Endothelial cell of umbilical vein (primary cell): ENCODE measurements around the gene PKD1. TPM values are rescaled to one million over a fixed set of nuclear protein-coding genes. Genes with fewer than 3 reads are reported as not detected.

Experiments used
- BruUV-seq: library from RNA; stranded (reverse); fragments of 400-500 nt; replicated peaks from 2 replicates; lab custom pipeline; 2021; lab: Mats Ljungman, UMichigan
- CTCF ChIA-PET: fragments of 300-600, 350-600 bp; sonication (Branson Sonifier 250); formaldehyde crosslinking; loops from one replicate; lab custom pipeline; 2021; ENCODE audit warnings: antibody characterized with exemption, inconsistent platforms; lab: Charles Lee
- POLR2A ChIA-PET: fragments of 300-600, 350-600 bp; sonication (Branson Sonifier 250); formaldehyde crosslinking; loops from one replicate; lab custom pipeline; 2021; ENCODE audit warnings: antibody characterized with exemption, inconsistent platforms; lab: Charles Lee
- DNase-seq: peaks from one replicate; pipeline ENCODE4 v3.0.0-alpha.2; 2011; ENCODE audit warnings: low read depth, low spot score
- FAIRE-seq: peaks from 2 replicates; lab custom pipeline; 2011; peaks lifted over from hg19 to GRCh38; lab: Jason Lieb, UNC
- H2AFZ ChIP-seq: 2 replicates; pipeline ENCODE4 v1.6.0; 2012; ENCODE audit warnings: low read depth, low read length, control low read depth, inconsistent platforms
- H3K27ac ChIP-seq: 2 replicates; pipeline ENCODE4 v1.5.1; 2011; ENCODE audit warnings: low read depth, mild to moderate bottlenecking, control low read depth, low read length, moderate library complexity; ENCODE audit not compliant: insufficient read depth
- H3K27me3 ChIP-seq, 2 experiments: 2 replicates each; pipeline versions ENCODE4 v1.6.0 to v1.6.1; 2011; ENCODE audit warnings: low read length in 2 of 2, mixed read lengths in 1 of 2; ENCODE audit not compliant: control insufficient read depth in 2 of 2, insufficient read depth in 2 of 2
- H3K36me3 ChIP-seq, 2 experiments: 2 replicates in 1 of 2; 3 replicates in 1 of 2; pipeline ENCODE4 v1.5.1; 2011; ENCODE audit warnings: low read length in 2 of 2, mild to moderate bottlenecking in 1 of 2, moderate library complexity in 1 of 2; ENCODE audit not compliant: control insufficient read depth in 2 of 2, insufficient read depth in 2 of 2; ENCODE audit errors: extremely low read depth in 1 of 2
- H3K4me1 ChIP-seq: 3 replicates; pipeline ENCODE4 v1.5.1; 2011; ENCODE audit warnings: mild to moderate bottlenecking, low read length; ENCODE audit not compliant: control insufficient read depth, insufficient read depth; ENCODE audit errors: extremely low read depth
- H3K4me2 ChIP-seq: 2 replicates; pipeline ENCODE4 v1.6.1; 2011; ENCODE audit warnings: low read length, control low read depth, mixed read lengths; ENCODE audit not compliant: insufficient read depth
- H3K4me3 ChIP-seq, 3 experiments: fragments of 200-600 bp in 1 of 3; sonication (generic), shearing (Covaris generic) in 1 of 3; replicated peaks in 1 of 3; 2 replicates each; pipeline ENCODE4 v1.5.1; 2011 to 2016; ENCODE audit warnings: control low read depth in 3 of 3, low read length in 3 of 3, mild to moderate bottlenecking in 2 of 3, inconsistent platforms in 1 of 3, low read depth in 1 of 3, moderate library complexity in 1 of 3; ENCODE audit not compliant: insufficient read depth in 1 of 3
- H3K79me2 ChIP-seq: 2 replicates; pipeline ENCODE4 v1.6.0; 2012; ENCODE audit warnings: low read length, inconsistent platforms; ENCODE audit not compliant: control insufficient read depth, insufficient read depth
- H3K9ac ChIP-seq: replicated peaks from 2 replicates; pipeline ENCODE3; 2011; ENCODE audit warnings: low read length, control low read depth; ENCODE audit not compliant: insufficient read depth; ENCODE audit errors: extremely low read depth
- H3K9me1 ChIP-seq: replicated peaks from 3 replicates; pipeline ENCODE4 v1.6.0; 2011; ENCODE audit warnings: mild to moderate bottlenecking, low read length; ENCODE audit not compliant: control insufficient read depth, insufficient read depth; ENCODE audit errors: extremely low read depth
- H3K9me3 ChIP-seq: replicated peaks from 2 replicates; pipeline ENCODE4 v1.5.1; 2012; ENCODE audit warnings: low read length, inconsistent platforms; ENCODE audit not compliant: control insufficient read depth, insufficient read depth
- H4K20me1 ChIP-seq: replicated peaks from 2 replicates; pipeline ENCODE3; 2011; ENCODE audit warnings: mild to moderate bottlenecking, low read length; ENCODE audit not compliant: control insufficient read depth, insufficient read depth; ENCODE audit errors: extremely low read depth
- CTCF ChIP-seq, 2 donors: IDR thresholded peaks; 1 replicate in 1 of 2; 2 replicates in 1 of 2; pipeline ENCODE4 v1.5.1; 2011; ENCODE audit warnings: low read length in 2 of 2, mild to moderate bottlenecking in 2 of 2, moderate library complexity in 2 of 2, control low read depth in 1 of 2, inconsistent platforms in 1 of 2, low read depth in 1 of 2; ENCODE audit not compliant: insufficient read depth in 1 of 2; ENCODE audit errors: extremely low read depth in 1 of 2
- EZH2 ChIP-seq: IDR thresholded peaks from 2 replicates; pipeline ENCODE4 v1.6.1; 2012; ENCODE audit warnings: borderline replicate concordance, low read depth, mild to moderate bottlenecking, moderate library complexity, low read length, inconsistent platforms; ENCODE audit not compliant: severe bottlenecking
- FOS ChIP-seq: IDR thresholded peaks from 2 replicates; pipeline ENCODE4 v1.6.1; 2011; ENCODE audit warnings: mild to moderate bottlenecking, low read length, moderate library complexity, borderline replicate concordance; ENCODE audit not compliant: insufficient read depth
- GATA2 ChIP-seq: IDR thresholded peaks from 2 replicates; pipeline ENCODE4 v1.7.0; 2011; ENCODE audit warnings: low read depth, mild to moderate bottlenecking, moderate library complexity, mixed read lengths, low read length; ENCODE audit not compliant: insufficient read length, insufficient read depth
- JUN ChIP-seq: IDR thresholded peaks from 2 replicates; pipeline ENCODE4 v1.6.1; 2011; ENCODE audit warnings: borderline replicate concordance, low read depth; ENCODE audit not compliant: insufficient read length, insufficient read depth
- MAX ChIP-seq: IDR thresholded peaks from 2 replicates; pipeline ENCODE4 v1.6.1; 2011; ENCODE audit not compliant: insufficient read depth, insufficient read length
- MYC ChIP-seq: IDR thresholded peaks from one replicate; pipeline ENCODE4 v1.6.1; 2011; ENCODE audit warnings: mild to moderate bottlenecking, low read depth, low read length
- POLR2A ChIP-seq: IDR thresholded peaks from 2 replicates; pipeline ENCODE4 v1.6.1; 2012; ENCODE audit warnings: low read depth, mild to moderate bottlenecking, control low read depth, low read length
- POLR2AphosphoS5 ChIP-seq: IDR thresholded peaks from 2 replicates; pipeline ENCODE4 v1.6.1; 2012; ENCODE audit warnings: low read depth, mild to moderate bottlenecking, control low read depth, low read length, moderate library complexity; ENCODE audit not compliant: insufficient read depth
- dilution Hi-C: fragments of 300-500 bp; cut with MboI; formaldehyde crosslinking; loops from one replicate; pipeline ENCODE4 v1.15.0; 2019; ENCODE audit warnings: low sequenced_read_pairs; ENCODE audit not compliant: extremely low pct_ligation_motif_present
- intact Hi-C: fragments of 100-400 bp; cut with micrococcal nuclease; formaldehyde crosslinking; loops from one replicate; pipeline ENCODE4 v1.10.0; 2022
- polyA plus RNA-seq, 4 experiments: library from polyadenylated mRNA; depleted of rRNA in 3 of 4; stranded (reverse) in 3 of 4; unstranded in 1 of 4; fragments of >200 nt; gene quantifications; 2 replicates each; pipeline versions ENCODE4 v1.2.1 to v1.2.3, GENCODE V29; 2011 to 2012; ENCODE audit warnings: missing spikeins in 1 of 4
- total RNA-seq: library from RNA; stranded (reverse); gene quantifications from 2 replicates; pipeline ENCODE4 v1.2.3, GENCODE V29; 2021

PKD1 gene
- total and polyA plus RNA-seq, 2 donors (not counting 3 experiments of a cell fraction or from before 2014, with no cell fraction given): 52.5 to 102 TPM

- CTCF ChIA-PET: interaction anchor here (0.6 to 3.1 kb wide), 11 partner anchors 8 to 195 kb away, joined by 3 to 93 read pairs (median 4); partner anchors contain the start of genes ECI1, NTHL1 and TSC2
- TF ChIP-seq FOS (no peak), CTCF (IDR thresholded peaks at IDR 0.05; ENCODE audit: extremely low read depth in 1 of 2, insufficient read depth in 1 of 2, low read depth in 1 of 2, low read length in 2 of 2) (peak in 1 of 2 donors; percentile 40)
- Histone ChIP-seq H3K27me3 (no peaks in the 10 kb centered on the region), H3K27ac (no peak overlapping the region), H3K4me2 (no peak overlapping the region), H3K4me1 (no peaks in the 10 kb centered on the region), H2AFZ (no peak overlapping the region), H3K4me3 (no peak overlapping the region), H3K36me3 (peaks cover 5 to 49% of the 10 kb centered on the region in 2 experiments), H3K9me1 (no peaks in the 10 kb centered on the region), H3K79me2 (no peaks in the 10 kb centered on the region), H4K20me1 (no peaks in the 10 kb centered on the region), H3K9ac (no peak overlapping the region), H3K9me3 (no peaks in the 10 kb centered on the region)
- no peak for DNase-seq
- peak; percentile 48 for FAIRE-seq
- POLR2A ChIA-PET: no interaction called here
- intact Hi-C loops: loop anchor here (2.0 kb wide), 1 partner anchor 33 kb away; no protein-coding TSS in a partner anchor
- dilution Hi-C loops: no loop called here
- no TSS peak for BruUV-seq
Observed at GRCh38 chr16:2056077-2056476, 79.6 kb downstream of the PKD1 start.

- peaks cover 5 to 42% of the 10 kb centered on the region in 2 experiments for H3K36me3 ChIP-seq
- H3K27ac ChIP-seq: no peak overlapping the region
- no peaks in the 10 kb centered on the region for H3K27me3 ChIP-seq
- no peak overlapping the region for H2AFZ ChIP-seq
- CTCF ChIA-PET: interaction anchor here (3.1 kb wide), 1 partner anchor 32 kb away, joined by 93 read pairs; no protein-coding TSS in a partner anchor
- no peaks in the 10 kb centered on the region for H4K20me1 ChIP-seq
- H3K9me1 ChIP-seq: no peaks in the 10 kb centered on the region
- POLR2A ChIA-PET: no interaction called here
- H3K4me1 ChIP-seq: no peaks in the 10 kb centered on the region
- no peaks in the 10 kb centered on the region for H3K79me2 ChIP-seq
- intact Hi-C loops (no loop called here), dilution Hi-C loops (no loop called here)
- H3K4me2 ChIP-seq: no peak overlapping the region
- TF ChIP-seq POLR2A (no peak), MYC (no peak), CTCF (IDR thresholded peaks at IDR 0.05; ENCODE audit: extremely low read depth in 1 of 2, insufficient read depth in 1 of 2, low read depth in 1 of 2, low read length in 2 of 2) (no peak), FOS (no peak), GATA2 (no peak), POLR2AphosphoS5 (no peak), EZH2 (no peak), MAX (no peak), JUN (no peak)
- DNase-seq: no peak
- H3K4me3 ChIP-seq: no peak overlapping the region
- FAIRE-seq: no peak
- H3K9me3 ChIP-seq: no peaks in the 10 kb centered on the region
- no TSS peak for BruUV-seq
- H3K9ac ChIP-seq: no peak overlapping the region
Observed at GRCh38 chr16:2054543-2055245, 81.0 kb downstream of the PKD1 start.
